GM23338 (cell line): ENCODE results near the gene HAPLN2.

Source experiments
- EZH2 ChIP-seq: fragments of 200-600 bp; sonication (generic); IDR thresholded peaks from one replicate; pipeline ENCODE4 v1.8.0; 2017; ENCODE audit warnings: antibody characterized with exemption, mild to moderate bottlenecking, low read depth; ENCODE audit not compliant: unreplicated experiment
- EZH2phosphoT487 ChIP-seq: fragments of 200-600 bp; sonication (generic); IDR thresholded peaks from one replicate; pipeline ENCODE4 v1.8.1; 2018; ENCODE audit warnings: antibody characterized with exemption; ENCODE audit not compliant: unreplicated experiment
- POLR2AphosphoS5 ChIP-seq: IDR thresholded peaks from 2 replicates; pipeline ENCODE4 v1.6.1; 2016; ENCODE audit warnings: antibody characterized with exemption, low read depth
- STAT1 ChIP-seq: IDR thresholded peaks from one replicate; pipeline ENCODE4 v1.6.1; 2016; ENCODE audit warnings: antibody characterized with exemption; ENCODE audit not compliant: unreplicated experiment
- ZNF114 ChIP-seq: fragments of 250-450 bp; sonication (Bioruptor Pico); IDR thresholded peaks from 2 replicates; pipeline ENCODE4 v1.5.0; 2020; ENCODE audit warnings: mild to moderate bottlenecking, moderate library complexity
- TF ChIP-seq, protein P1 (sequence below): IDR thresholded peaks from one replicate; pipeline ENCODE4 v1.6.1; 2018; ENCODE audit warnings: antibody characterized with exemption; ENCODE audit not compliant: unreplicated experiment
- TF ChIP-seq, protein P2 (sequence below), 2 experiments: fragments of 200-600 bp in 1 of 2; sonication (generic) in 1 of 2; conservative IDR thresholded peaks; 2 replicates each; pipeline versions ENCODE4 v1.5.1 to v1.6.1; 2016 to 2017; ENCODE audit warnings: antibody characterized with exemption in 2 of 2, low read depth in 2 of 2, mild to moderate bottlenecking in 2 of 2, moderate library complexity in 1 of 2
- TF ChIP-seq, protein P3 (sequence below): IDR thresholded peaks from 2 replicates; pipeline ENCODE4 v1.6.1; 2016; ENCODE audit warnings: antibody characterized with exemption

DNA sequence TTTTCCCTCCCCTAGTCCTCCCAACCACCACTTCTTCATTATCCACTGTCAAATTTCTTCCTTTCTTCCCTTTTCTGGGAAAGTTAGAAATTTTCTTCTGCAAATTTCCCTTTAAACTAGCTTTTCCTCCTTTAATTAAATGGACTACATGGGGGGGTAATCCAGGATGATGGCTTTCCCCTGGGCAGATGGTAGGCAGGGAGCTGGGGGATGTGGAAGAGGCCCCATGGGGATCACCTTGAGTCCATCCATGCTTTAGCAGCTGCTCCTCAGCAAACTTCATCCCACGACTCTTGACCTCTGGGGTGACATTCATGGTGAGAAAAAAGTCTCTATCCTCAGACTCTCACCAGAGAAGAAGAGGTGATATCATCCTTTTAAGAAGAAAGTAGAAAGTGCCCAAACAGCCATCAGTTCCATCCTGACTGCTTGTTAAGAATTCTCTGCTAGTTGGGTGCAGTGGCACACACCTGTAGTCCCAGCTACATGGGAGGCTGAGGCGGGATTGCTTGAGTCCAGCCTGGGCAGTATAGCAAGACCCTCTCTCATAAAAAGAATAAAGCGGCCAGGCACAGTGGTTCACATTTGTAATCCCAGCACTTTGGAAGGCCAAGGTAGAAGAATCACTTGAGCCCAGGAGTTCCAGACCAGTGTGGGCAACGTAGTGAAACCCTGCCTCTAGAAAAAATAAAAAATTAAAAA lies 20.3 kb upstream of the HAPLN2 start:
- TF ChIP-seq, protein P1, sequence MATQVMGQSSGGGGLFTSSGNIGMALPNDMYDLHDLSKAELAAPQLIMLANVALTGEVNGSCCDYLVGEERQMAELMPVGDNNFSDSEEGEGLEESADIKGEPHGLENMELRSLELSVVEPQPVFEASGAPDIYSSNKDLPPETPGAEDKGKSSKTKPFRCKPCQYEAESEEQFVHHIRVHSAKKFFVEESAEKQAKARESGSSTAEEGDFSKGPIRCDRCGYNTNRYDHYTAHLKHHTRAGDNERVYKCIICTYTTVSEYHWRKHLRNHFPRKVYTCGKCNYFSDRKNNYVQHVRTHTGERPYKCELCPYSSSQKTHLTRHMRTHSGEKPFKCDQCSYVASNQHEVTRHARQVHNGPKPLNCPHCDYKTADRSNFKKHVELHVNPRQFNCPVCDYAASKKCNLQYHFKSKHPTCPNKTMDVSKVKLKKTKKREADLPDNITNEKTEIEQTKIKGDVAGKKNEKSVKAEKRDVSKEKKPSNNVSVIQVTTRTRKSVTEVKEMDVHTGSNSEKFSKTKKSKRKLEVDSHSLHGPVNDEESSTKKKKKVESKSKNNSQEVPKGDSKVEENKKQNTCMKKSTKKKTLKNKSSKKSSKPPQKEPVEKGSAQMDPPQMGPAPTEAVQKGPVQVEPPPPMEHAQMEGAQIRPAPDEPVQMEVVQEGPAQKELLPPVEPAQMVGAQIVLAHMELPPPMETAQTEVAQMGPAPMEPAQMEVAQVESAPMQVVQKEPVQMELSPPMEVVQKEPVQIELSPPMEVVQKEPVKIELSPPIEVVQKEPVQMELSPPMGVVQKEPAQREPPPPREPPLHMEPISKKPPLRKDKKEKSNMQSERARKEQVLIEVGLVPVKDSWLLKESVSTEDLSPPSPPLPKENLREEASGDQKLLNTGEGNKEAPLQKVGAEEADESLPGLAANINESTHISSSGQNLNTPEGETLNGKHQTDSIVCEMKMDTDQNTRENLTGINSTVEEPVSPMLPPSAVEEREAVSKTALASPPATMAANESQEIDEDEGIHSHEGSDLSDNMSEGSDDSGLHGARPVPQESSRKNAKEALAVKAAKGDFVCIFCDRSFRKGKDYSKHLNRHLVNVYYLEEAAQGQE = no peak
- no peak for TF ChIP-seq STAT1
- TF ChIP-seq, protein P2, sequence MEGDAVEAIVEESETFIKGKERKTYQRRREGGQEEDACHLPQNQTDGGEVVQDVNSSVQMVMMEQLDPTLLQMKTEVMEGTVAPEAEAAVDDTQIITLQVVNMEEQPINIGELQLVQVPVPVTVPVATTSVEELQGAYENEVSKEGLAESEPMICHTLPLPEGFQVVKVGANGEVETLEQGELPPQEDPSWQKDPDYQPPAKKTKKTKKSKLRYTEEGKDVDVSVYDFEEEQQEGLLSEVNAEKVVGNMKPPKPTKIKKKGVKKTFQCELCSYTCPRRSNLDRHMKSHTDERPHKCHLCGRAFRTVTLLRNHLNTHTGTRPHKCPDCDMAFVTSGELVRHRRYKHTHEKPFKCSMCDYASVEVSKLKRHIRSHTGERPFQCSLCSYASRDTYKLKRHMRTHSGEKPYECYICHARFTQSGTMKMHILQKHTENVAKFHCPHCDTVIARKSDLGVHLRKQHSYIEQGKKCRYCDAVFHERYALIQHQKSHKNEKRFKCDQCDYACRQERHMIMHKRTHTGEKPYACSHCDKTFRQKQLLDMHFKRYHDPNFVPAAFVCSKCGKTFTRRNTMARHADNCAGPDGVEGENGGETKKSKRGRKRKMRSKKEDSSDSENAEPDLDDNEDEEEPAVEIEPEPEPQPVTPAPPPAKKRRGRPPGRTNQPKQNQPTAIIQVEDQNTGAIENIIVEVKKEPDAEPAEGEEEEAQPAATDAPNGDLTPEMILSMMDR (conservative IDR thresholded peaks at IDR 0.05; ENCODE audit: low read depth in 2 of 2) = no peak
- no peak for TF ChIP-seq POLR2AphosphoS5
- TF ChIP-seq EZH2 = no peak
- TF ChIP-seq, protein P3, sequence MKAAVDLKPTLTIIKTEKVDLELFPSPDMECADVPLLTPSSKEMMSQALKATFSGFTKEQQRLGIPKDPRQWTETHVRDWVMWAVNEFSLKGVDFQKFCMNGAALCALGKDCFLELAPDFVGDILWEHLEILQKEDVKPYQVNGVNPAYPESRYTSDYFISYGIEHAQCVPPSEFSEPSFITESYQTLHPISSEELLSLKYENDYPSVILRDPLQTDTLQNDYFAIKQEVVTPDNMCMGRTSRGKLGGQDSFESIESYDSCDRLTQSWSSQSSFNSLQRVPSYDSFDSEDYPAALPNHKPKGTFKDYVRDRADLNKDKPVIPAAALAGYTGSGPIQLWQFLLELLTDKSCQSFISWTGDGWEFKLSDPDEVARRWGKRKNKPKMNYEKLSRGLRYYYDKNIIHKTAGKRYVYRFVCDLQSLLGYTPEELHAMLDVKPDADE = no peak
- TF ChIP-seq EZH2phosphoT487 = no peak
- no peak for TF ChIP-seq ZNF114
